ENCODE results near the gene ABCA3.

ABCA3 gene

GRCh38 chr16:2374644-2375043, 34.1 kb upstream of the ABCA3 start:
- TF ChIP-seq Cebpa-rat (IDR thresholded peaks at IDR 0.05): no peak
- Histone ChIP-seq H3K4me3 (no peak overlapping the region), H3K4me1 (no peaks in the 10 kb centered on the region), H3K9ac (no peak overlapping the region), H3K9me3 (replicated peaks in 1 of 11) (no peaks in the 10 kb centered on the region), H3K27ac (no peak overlapping the region), H4K20me1 (no peaks in the 10 kb centered on the region), H3K36me3 (no peaks in the 10 kb centered on the region), H3K4me2 (no peak overlapping the region), H3K27me3 (no peaks in the 10 kb centered on the region)

- no peak overlapping the region for H3K4me2 ChIP-seq
- no peak overlapping the region for H3K27ac ChIP-seq
- H3K36me3 ChIP-seq: no peaks in the 10 kb centered on the region
- H3K4me1 ChIP-seq: no peaks in the 10 kb centered on the region
- H3K4me3 ChIP-seq: no peak overlapping the region
- H3K9me3 ChIP-seq (replicated peaks in 1 of 11): no peaks in the 10 kb centered on the region
- no peak overlapping the region for H3K9ac ChIP-seq
- H3K27me3 ChIP-seq: no peaks in the 10 kb centered on the region
- TF ChIP-seq Cebpa-rat (IDR thresholded peaks at IDR 0.05): no peak
- no peaks in the 10 kb centered on the region for H4K20me1 ChIP-seq
These were observed 32.6 kb upstream of the ABCA3 start for GRCh38 chr16:2373176-2373575.

GRCh38 chr16:2372684-2373083, 32.2 kb upstream of the ABCA3 start:
- TF ChIP-seq Cebpa-rat (IDR thresholded peaks at IDR 0.05): no peak
- Histone ChIP-seq H3K4me2 (no peak overlapping the region), H3K4me1 (no peaks in the 10 kb centered on the region), H4K20me1 (no peaks in the 10 kb centered on the region), H3K27ac (no peak overlapping the region), H3K27me3 (no peaks in the 10 kb centered on the region), H3K9ac (no peak overlapping the region), H3K4me3 (no peak overlapping the region), H3K36me3 (no peaks in the 10 kb centered on the region), H3K9me3 (replicated peaks in 1 of 11) (no peaks in the 10 kb centered on the region)

- Histone ChIP-seq H3K9me3 (replicated peaks in 1 of 11) (no peaks in the 10 kb centered on the region), H3K4me3 (no peak overlapping the region), H3K4me2 (no peak overlapping the region), H3K27ac (no peak overlapping the region), H3K36me3 (no peaks in the 10 kb centered on the region), H3K27me3 (no peaks in the 10 kb centered on the region), H3K9ac (no peak overlapping the region), H3K4me1 (no peaks in the 10 kb centered on the region), H4K20me1 (no peaks in the 10 kb centered on the region)
- TF ChIP-seq Cebpa-rat (IDR thresholded peaks at IDR 0.05): no peak
These were observed 30.9 kb upstream of the ABCA3 start for GRCh38 chr16:2371421-2371820.

- H3K4me1 ChIP-seq: no peaks in the 10 kb centered on the region
- H3K4me2 ChIP-seq: no peak overlapping the region
- TF ChIP-seq Cebpa-rat (IDR thresholded peaks at IDR 0.05): no peak
- no peaks in the 10 kb centered on the region for H4K20me1 ChIP-seq
- no peaks in the 10 kb centered on the region for H3K27me3 ChIP-seq
- H3K27ac ChIP-seq: no peak overlapping the region
- no peaks in the 10 kb centered on the region for H3K9me3 ChIP-seq (replicated peaks in 1 of 11)
- no peaks in the 10 kb centered on the region for H3K36me3 ChIP-seq
- no peak overlapping the region for H3K9ac ChIP-seq
- no peak overlapping the region for H3K4me3 ChIP-seq
These were observed 30.2 kb upstream of the ABCA3 start for GRCh38 chr16:2370721-2371120.

- Histone ChIP-seq H3K9me3 (replicated peaks in 1 of 11) (no peaks in the 10 kb centered on the region), H4K20me1 (no peaks in the 10 kb centered on the region), H3K9ac (no peak overlapping the region), H3K36me3 (no peaks in the 10 kb centered on the region), H3K27me3 (no peaks in the 10 kb centered on the region), H3K4me2 (no peak overlapping the region), H3K4me1 (no peaks in the 10 kb centered on the region), H3K27ac (no peak overlapping the region), H3K4me3 (no peak overlapping the region)
- no peak for TF ChIP-seq Cebpa-rat (IDR thresholded peaks at IDR 0.05)
These were observed 26.3 kb upstream of the ABCA3 start for GRCh38 chr16:2366660-2367309.

GRCh38 chr16:2365397-2366294, 25.1 kb upstream of the ABCA3 start:
- H3K27ac ChIP-seq: no peak overlapping the region
- no peaks in the 10 kb centered on the region for H4K20me1 ChIP-seq
- H3K36me3 ChIP-seq: no peaks in the 10 kb centered on the region
- H3K27me3 ChIP-seq: no peaks in the 10 kb centered on the region
- H3K9me3 ChIP-seq (replicated peaks in 1 of 11): no peaks in the 10 kb centered on the region
- no peak overlapping the region for H3K4me3 ChIP-seq
- no peak overlapping the region for H3K4me2 ChIP-seq
- no peaks in the 10 kb centered on the region for H3K4me1 ChIP-seq
- no peak overlapping the region for H3K9ac ChIP-seq
- no peak for TF ChIP-seq Cebpa-rat (IDR thresholded peaks at IDR 0.05)

GRCh38 chr16:2364638-2365210, 24.2 kb upstream of the ABCA3 start:
- Histone ChIP-seq H3K27ac (no peak overlapping the region), H3K4me2 (no peak overlapping the region), H3K9ac (no peak overlapping the region), H3K9me3 (replicated peaks in 1 of 11) (no peaks in the 10 kb centered on the region), H3K36me3 (no peaks in the 10 kb centered on the region), H4K20me1 (no peaks in the 10 kb centered on the region), H3K4me3 (no peak overlapping the region), H3K4me1 (no peaks in the 10 kb centered on the region), H3K27me3 (no peaks in the 10 kb centered on the region; a peak in 1 of 22 replicates)
- no peak for TF ChIP-seq Cebpa-rat (IDR thresholded peaks at IDR 0.05)

GRCh38 chr16:2362218-2362617, 21.7 kb upstream of the ABCA3 start:
- H3K27me3 ChIP-seq: no peaks in the 10 kb centered on the region; a peak in 1 of 22 replicates
- TF ChIP-seq Cebpa-rat (IDR thresholded peaks at IDR 0.05): no peak
- no peak overlapping the region for H3K9ac ChIP-seq
- H3K27ac ChIP-seq: no peak overlapping the region
- H4K20me1 ChIP-seq: no peaks in the 10 kb centered on the region
- H3K4me2 ChIP-seq: no peak overlapping the region
- peaks cover 0 to 14% (median 0%) of the 10 kb centered on the region in 10 experiments; a peak in 3 of 20 replicates for H3K4me1 ChIP-seq
- peaks cover 0 to 9% (median 4%) of the 10 kb centered on the region in 11 experiments; a peak in 19 of 22 replicates for H3K9me3 ChIP-seq (replicated peaks in 1 of 11)
- H3K4me3 ChIP-seq: no peak overlapping the region
- no peaks in the 10 kb centered on the region for H3K36me3 ChIP-seq
